ENCODE results near the gene MOV10. TPM values are rescaled to one million over a fixed set of nuclear protein-coding genes. Genes with fewer than 3 reads are reported as not detected.
A peak's percentile ranks its signal among the peaks of the same experiment; 100 is the strongest.
"Not testable (repeated sequence)": the region's sequence is repeated elsewhere in the genome, so short reads cannot be mapped to it uniquely, and the experiment has no call there.

MOV10 gene
- total RNA-seq, 1 donor from 2014 or later = 97.3 TPM

DNA sequence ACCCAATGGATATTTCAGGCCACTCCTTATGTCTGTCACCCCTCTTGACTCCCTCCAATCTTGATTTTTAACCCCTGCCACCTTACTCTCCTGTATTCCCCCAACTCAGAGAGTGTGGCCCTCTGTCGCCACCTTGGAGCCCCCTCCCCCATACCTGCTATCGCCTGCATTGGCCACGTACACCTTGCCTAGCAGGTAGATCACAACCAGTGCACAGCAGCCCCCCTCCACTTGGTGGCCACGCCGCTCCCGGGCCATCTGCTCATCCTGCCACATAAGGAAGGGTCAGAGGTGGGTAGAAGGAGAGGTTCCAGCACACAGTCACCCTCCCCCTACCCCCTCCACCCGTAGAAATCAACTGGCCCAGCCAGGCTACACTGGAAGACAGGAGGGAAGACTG is 37.7 kb downstream of the MOV10 start:
- no peak for DNase-seq (ENCODE audit: extremely low read depth, low read depth, low spot score)

- DNase-seq (ENCODE audit: extremely low read depth, low read depth, low spot score) = no peak
These were observed 38.3 kb downstream of the MOV10 start for GRCh38 chr1:112712701-112713128.

- DNase-seq (ENCODE audit: extremely low read depth, low read depth, low spot score) = no peak
These were observed 39.2 kb downstream of the MOV10 start for GRCh38 chr1:112713466-112714312.

DNA sequence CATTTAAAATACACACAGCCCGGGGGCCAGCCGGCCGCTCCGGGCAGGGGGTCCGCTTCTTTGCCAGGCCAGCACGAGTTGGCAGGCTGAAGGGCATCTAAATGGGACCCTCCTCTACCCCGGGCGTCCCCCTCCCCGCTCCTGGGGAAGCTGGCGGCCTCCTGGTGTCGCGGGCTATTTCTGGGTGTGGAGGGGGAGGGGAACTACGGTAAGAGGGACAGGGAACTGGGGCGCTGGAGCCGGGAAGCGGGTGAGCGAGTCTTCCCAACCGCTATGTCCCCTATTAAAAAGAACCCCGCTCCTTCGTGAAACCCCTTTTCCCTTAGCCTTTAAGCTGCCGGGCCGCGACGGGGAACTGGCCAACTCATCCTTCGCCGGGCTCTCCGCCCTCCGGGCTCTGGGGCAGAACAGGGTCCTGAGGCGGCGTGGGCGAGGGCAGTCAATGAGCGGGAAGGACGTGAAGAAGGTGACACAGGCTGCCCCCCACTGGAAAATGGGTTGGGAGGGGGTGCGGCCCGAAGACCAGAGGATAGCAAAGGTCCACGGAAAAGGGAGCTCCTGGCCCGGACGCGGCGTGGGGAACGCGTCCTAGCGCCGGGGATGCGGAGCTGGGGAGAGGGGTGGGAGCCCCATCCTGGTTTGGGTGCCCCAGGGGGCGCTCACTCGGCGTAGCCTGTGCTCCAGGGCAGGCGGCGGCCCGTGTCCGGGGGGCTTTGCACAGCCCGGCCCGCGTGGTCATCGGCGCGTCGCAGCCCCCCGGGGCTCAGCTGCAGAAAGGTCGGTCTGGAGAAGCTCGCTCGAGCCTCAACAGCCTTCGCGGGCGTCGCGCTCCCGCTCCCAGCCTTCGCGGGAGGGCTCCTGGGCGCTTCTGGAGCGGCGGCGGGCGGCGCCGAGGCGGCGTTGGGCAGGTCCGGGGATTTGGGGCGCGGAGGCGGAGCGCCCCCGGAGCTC is 40.1 kb downstream of the MOV10 start:
- DNase-seq (ENCODE audit: extremely low read depth, low read depth, low spot score) = no peak

GRCh38 chr1:112715264-112716053 is 41.0 kb downstream of the MOV10 start, which contains the start of gene PPM1J:
TSS of gene PPM1J (minus strand) at chr1:112715332. CDS start at chr1:112715301, 31 bp downstream.
- DNase-seq (ENCODE audit: extremely low read depth, low read depth, low spot score) = peak; percentile 45

- DNase-seq (ENCODE audit: extremely low read depth, low read depth, low spot score) = peak; percentile 80
These were observed 41.8 kb downstream of the MOV10 start for GRCh38 chr1:112716133-112716720.

DNA sequence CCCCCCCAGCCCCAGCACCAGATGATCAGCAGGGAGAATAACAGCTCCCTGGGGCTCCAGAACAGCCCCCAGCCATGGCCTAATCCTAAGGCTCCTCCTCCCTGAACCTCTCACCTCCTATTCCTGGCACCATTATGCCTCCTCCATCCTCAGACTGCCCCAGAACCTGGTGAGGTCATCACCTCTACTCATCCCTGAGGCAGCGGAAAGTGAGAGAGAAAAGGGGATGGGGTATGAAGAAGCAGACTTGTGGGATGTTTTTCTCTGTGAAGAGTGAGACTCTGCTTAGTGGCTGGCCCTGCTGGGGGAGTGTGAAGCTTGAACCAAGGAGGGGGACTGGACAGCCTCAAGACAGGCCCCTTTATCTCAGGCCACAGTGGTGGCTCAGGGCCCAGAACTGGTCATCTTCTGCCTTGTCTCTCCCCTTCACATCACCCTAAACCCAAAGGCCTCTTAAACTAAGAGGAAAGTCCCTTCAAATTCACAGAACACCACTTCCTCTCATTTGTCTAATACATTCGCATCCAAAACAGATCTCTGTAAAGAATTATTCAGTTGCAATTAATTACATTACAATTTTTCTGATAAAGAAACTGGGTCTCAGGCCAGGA is 42.9 kb downstream of the MOV10 start:
- DNase-seq (ENCODE audit: extremely low read depth, low read depth, low spot score) = no peak

DNA sequence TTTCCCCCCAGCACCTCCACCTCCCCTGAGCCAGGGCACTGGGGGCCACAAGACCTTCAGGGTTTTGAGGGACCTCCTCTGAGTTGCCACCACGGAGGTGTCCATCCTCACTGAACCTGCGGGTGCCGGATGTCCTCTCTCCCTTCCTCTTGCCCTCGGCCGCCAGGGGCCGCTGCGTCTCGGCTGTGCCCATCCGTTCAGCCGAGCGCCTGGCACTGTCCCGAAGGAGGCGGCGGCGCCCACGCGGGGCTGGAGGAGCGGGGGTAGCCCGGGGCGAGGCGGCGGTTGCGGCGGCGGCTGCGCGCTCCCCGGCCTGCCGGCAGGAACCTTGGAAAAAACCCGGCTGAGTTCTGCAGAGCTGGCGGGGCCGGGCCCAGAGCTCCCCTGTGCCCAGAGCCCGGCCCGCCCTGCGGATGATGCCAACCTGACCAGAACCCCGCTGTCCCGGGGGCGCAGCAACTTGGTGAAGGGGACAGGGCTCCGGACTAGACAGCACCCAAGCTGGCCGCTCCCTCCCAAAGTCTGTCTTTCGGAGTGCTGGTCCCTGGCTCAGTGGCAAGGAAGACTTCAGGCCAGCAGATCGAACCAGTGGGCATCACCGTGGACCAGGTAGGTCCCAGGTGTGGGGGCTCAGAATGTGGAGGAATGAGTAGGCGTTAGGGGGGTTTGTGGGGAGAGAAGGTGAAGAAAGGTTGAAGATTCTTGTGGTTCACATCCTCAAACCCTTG is 44.4 kb downstream of the MOV10 start:
- DNase-seq (ENCODE audit: extremely low read depth, low read depth, low spot score) = no peak

DNA sequence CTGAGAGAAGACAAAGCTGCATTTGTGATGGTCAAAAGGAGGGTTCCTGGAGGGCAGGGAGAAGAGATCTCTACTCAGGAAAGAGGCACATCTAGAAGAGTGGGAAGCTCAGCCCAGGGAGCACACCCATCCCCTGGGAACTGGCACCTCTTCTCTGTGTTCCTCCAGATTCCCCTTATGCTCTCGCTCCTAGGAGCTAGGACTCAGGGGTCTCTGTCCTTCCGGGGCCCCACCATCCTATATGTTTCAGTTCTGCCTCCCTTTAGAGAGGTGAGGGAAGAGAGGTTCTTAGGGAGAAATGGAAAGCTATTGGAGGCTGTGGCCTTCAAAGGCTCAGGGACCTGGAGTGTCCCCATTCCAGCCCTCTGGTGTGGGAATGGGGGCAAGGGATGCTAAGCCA is 45.2 kb downstream of the MOV10 start:
- no peak for DNase-seq (ENCODE audit: extremely low read depth, low read depth, low spot score)

GRCh38 chr1:112720800-112721199 is 46.3 kb downstream of the MOV10 start:
- DNase-seq (ENCODE audit: extremely low read depth, low read depth, low spot score) = no peak

DNA sequence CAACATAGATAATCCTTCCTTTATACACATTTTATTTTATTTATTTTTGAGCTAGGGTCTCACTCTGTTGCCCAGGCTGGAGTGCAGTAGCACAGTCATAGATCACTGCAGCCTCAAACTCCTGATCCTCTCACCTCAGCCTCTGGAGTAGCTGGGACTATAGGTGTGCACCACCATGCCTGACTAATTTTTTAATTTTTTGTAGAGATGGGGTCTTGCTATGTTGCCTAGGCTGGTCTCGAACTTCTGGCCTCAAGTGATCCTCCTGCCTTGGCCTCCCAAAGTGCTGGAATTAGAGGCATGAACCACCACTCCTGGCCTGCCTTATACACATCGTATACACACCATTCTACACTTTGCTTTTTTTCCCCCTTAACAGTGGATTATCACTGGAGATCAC is 46.8 kb downstream of the MOV10 start:
- DNase-seq (ENCODE audit: extremely low read depth, low read depth, low spot score) = not testable (repeated sequence)

DNA sequence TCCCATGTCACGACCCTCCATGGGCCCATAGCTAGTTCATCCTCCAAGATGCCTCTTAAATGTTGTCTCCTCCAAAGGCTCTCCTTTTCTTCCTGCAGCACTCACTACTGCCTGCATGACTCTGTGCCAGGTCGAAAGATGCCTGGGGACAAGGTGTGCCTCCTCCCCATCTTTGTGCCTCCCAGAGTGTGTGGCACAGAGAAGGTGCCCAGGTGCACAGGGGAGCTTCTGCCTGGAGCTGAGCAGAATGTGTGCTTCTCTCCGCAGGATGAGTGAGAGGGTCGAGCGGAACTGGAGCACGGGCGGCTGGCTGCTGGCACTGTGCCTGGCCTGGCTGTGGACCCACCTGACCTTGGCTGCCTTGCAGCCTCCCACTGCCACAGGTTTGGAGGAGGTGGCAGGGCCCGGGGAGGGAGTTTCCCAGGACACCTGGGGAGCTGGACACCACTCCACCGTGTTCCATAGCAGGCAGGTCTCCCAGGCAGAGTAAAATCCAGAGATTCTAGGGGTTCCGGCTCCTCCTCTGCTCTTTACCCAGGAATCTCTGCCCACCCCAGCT is 47.6 kb downstream of the MOV10 start:
- no peak for DNase-seq (ENCODE audit: extremely low read depth, low read depth, low spot score)

DNA sequence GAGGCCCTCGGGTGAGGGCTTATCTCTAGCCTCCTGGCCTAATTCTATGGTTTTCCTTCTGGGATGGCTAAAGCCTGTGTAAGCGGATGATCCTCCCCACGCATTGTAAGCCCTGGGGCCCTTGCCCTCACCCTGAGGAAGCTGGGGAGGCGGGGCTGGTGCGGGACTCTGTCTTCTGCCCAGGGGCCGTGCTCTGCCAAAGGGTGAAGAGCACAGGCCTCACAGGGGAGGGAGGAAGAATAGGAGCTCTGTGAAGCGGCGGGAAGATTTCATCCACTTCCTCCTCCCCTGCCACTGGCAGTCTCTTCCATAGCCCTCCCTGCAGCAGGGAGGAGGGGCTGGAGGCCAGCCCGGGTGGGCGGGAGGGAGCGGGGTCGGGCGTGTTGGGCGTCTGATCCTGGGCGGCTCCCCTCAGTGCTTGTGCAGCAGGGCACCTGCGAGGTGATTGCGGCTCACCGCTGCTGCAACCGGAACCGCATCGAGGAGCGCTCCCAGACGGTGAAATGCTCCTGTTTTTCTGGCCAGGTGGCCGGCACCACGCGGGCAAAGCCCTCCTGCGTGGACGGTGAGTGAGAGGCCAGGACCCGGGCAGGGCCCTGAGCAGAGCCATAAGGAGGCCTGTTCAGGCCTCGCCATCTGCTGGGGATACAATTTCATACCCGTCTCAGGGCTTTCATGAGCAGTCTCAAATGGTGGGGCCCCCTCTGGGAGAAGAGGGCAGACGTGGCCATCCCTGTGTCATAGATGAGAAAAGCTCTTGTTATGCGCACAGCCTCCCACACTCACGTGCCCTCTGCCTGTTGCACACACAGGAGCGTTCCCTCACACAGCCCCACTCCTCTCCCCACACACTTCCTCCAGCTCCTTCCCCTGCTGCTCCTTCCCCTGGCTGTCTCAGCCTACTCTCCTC is 48.4 kb downstream of the MOV10 start:
- no peak for DNase-seq (ENCODE audit: extremely low read depth, low read depth, low spot score)

DNA sequence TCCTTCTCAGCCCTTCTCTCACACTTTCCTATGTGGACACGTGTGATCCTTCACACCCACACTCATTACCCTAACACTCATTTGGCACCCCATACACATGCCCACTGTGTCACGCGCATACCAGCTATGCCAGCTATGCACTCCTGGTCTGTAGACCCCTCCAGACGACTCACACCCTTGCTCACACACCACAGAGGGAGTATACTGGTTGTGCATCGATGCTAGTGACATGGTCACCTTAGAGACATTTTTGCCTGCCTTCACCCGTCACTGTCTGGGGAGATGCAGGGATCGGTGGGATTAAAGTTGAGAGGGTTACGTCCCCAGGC is 49.0 kb downstream of the MOV10 start:
- DNase-seq (ENCODE audit: extremely low read depth, low read depth, low spot score) = no peak

DNA sequence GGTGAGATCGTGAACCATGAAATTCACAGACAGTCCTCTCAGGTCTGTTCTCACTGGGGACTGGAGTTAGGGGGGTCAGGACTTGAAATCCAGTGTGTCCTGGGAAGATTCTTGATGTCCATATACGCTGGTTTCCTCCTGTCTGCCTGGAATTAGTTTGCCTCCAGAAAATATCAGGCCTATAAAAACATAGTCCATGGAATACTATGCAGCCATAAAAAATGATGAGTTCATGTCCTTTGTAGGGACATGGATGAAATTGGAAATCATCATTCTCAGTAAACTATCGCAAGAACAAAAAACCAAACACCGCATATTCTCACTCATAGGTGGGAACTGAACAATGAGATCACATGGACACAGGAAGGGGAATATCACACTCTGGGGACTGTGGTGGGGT is 49.8 kb downstream of the MOV10 start:
- DNase-seq (ENCODE audit: extremely low read depth, low read depth, low spot score) = not testable (repeated sequence)

- DNase-seq (ENCODE audit: extremely low read depth, low read depth, low spot score) = no peak
These were observed 53.3 kb downstream of the MOV10 start for GRCh38 chr1:112727716-112728115.

DNA sequence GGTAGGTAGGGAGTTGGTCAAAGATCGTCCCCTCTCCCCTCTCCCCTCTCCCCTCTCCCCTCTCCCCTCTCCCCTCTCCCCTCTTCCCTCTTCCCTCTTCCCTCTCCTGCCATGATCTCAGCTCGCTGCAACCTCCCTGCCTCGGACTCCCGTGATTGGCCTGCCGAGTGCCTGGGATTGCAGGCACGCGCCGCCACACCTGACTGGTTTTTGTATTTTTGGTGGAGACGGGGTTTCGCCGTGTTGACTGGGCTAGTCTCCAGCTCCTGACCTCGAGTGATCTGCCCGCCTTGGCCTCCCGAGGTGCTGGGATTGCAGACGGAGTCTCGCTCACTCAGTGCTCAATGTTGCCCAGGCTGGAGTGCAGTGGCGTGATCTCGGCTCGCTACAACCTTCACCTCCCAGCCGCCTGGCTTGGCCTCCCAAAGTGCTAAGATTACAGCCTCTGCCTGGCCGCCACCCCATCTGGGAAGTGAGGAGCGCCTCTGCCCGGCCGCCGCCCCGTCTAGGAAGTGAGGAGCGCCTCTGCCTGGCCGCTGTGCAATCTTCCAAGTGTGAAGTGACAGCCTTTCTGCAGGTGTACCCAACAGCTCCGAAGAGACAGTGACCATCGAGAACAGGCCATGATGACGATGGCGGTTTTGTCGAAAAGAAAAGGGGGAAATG is 54.0 kb downstream of the MOV10 start:
- not testable (repeated sequence) for DNase-seq (ENCODE audit: extremely low read depth, low read depth, low spot score)

Data from glomerular endothelial cell (primary cell).